Right lobe of liver (tissue), 6 donors: ENCODE measurements around the gene ZP2. TPM values are rescaled to one million over a fixed set of nuclear protein-coding genes. Genes with fewer than 3 reads are reported as not detected.

ENCODE experiments used
- ATAC-seq, 4 donors: fragments of 200-7000 bp; cut with Tn5 transposase; one replicate each; pipeline ENCODE4 v1.9.1; 2020; ENCODE audit warnings: mild to moderate bottlenecking in 4 of 4, moderate library complexity in 4 of 4
- DNase-seq, 3 donors: peaks; one replicate each; pipeline ENCODE4 v3.0.0-alpha.2; 2020
- H3K27ac ChIP-seq, 3 donors: fragments of 200-600 bp; one replicate each; pipeline ENCODE4 v1.8.0; 2022
- H3K27me3 ChIP-seq, 2 donors: fragments of 200-600 bp; one replicate each; pipeline ENCODE4 v1.8.0; 2022
- H3K36me3 ChIP-seq, 4 donors: fragments of 200-600 bp; sonication (generic) in 1 of 4; one replicate each; pipeline versions ENCODE4 v1.5.1 to v1.8.0; 2017 to 2022; ENCODE audit warnings: control low read depth in 1 of 4
- H3K4me1 ChIP-seq, 4 donors: fragments of 200-600 bp; sonication (generic) in 1 of 4; one replicate each; pipeline versions ENCODE4 v1.5.1 to v1.8.0; 2017 to 2022; ENCODE audit warnings: control low read depth in 1 of 4
- H3K4me3 ChIP-seq, 3 donors: fragments of 200-600 bp; one replicate each; pipeline ENCODE4 v1.8.0; 2022
- H3K9me3 ChIP-seq, 4 donors: fragments of 200-600 bp; sonication (generic) in 1 of 4; one replicate each; pipeline versions ENCODE4 v1.5.1 to v1.8.0; 2017 to 2022; ENCODE audit warnings: control low read depth in 1 of 4
- CTCF ChIP-seq, 4 donors: fragments of 200-600 bp in 3 of 4; fragments of 450-650 bp in 1 of 4; IDR thresholded peaks; one replicate each; pipeline versions ENCODE4 v1.5.1 to v1.8.0; 2016 to 2022; ENCODE audit warnings: antibody characterized with exemption in 4 of 4, mild to moderate bottlenecking in 2 of 4
- POLR2A ChIP-seq: fragments of 450-650 bp; IDR thresholded peaks from one replicate; pipeline ENCODE4 v1.6.1; 2017; ENCODE audit warnings: antibody characterized with exemption, mild to moderate bottlenecking
- WGBS: methylation state at CpG from one replicate; pipeline ENCODE4 v1.1.6; 2018; ENCODE audit warnings: low coverage, low lambda C conversion rate; ENCODE audit not compliant: insufficient coverage; ENCODE audit errors: missing lambda C conversion rate; 5-methylcytosine and 5-hydroxymethylcytosine counted together
- intact Hi-C, 2 donors: fragments of 100-400 bp; cut with DNase I; formaldehyde crosslinking; loops; one replicate each; pipeline versions ENCODE4 v1.11.2 to v1.14.1; 2022
- total RNA-seq, 6 experiments: library from RNA; depleted of rRNA in 2 of 6; stranded (reverse); fragments of >200 nt in 2 of 6; fragmentation: NEBNext Ultra II Directional in 3 of 6; extraction: Animal tissue kit (Norgen Biotek cat#: 25700) in 3 of 6; gene quantifications; one replicate each; pipeline versions ENCODE4 v1.1.0 to v1.2.4, GENCODE V29; 2016 to 2023
- donor health status: DM: no; HTN: yes; CAD: no.
- donor health status: DM: no; HTN: no; CAD: no.
- donor health status: DM: no; HTN: no; CAD: no.
- donor health status: DM: no; HTN: yes; CAD: no.
- donor health status: DM: no; HTN: yes; CAD: no.

The ZP2 gene
- total RNA-seq, 6 experiments from 2014 or later, result not detected

- DNase-seq (no peak), ATAC-seq (no peak)
- no peak for TF ChIP-seq POLR2A
- TF ChIP-seq CTCF (IDR thresholded peaks at IDR 0.05), result no peak
- intact Hi-C loops, result loop anchor here in 1 of 2 donors (10.0 kb wide), 1 partner anchor 147 kb away; no protein-coding TSS in a partner anchor
- Histone ChIP-seq H3K9me3 (no peaks in the 10 kb centered on the region), H3K27me3 (no peaks in the 10 kb centered on the region), H3K27ac (no peak overlapping the region), H3K4me1 (no peaks in the 10 kb centered on the region), H3K36me3 (no peaks in the 10 kb centered on the region), H3K4me3 (no peak overlapping the region)
- WGBS, result 94% methylated on average over 9 of the region's 9 CpGs
Measured at GRCh38 chr16:21167360-21167759, 44.0 kb downstream of the ZP2 start.

GRCh38 chr16:21166561-21166961, 44.8 kb downstream of the ZP2 start:
- intact Hi-C loops, result loop anchor here in 1 of 2 donors (10.0 kb wide), 1 partner anchor 148 kb away; no protein-coding TSS in a partner anchor
- ATAC-seq (no peak), DNase-seq (no peak)
- H3K4me1 ChIP-seq, result no peaks in the 10 kb centered on the region
- TF ChIP-seq CTCF (IDR thresholded peaks at IDR 0.05), result no peak
- no peak for TF ChIP-seq POLR2A
- H3K27ac ChIP-seq, result no peak overlapping the region
- H3K9me3 ChIP-seq, result no peaks in the 10 kb centered on the region
- H3K27me3 ChIP-seq, result no peaks in the 10 kb centered on the region
- no peaks in the 10 kb centered on the region for H3K36me3 ChIP-seq
- H3K4me3 ChIP-seq, result no peak overlapping the region
- WGBS, result 83% methylated on average over 8 of the region's 9 CpGs

GRCh38 chr16:21164521-21165168, 46.7 kb downstream of the ZP2 start:
- ATAC-seq (no peak), DNase-seq (no peak)
- H3K27me3 ChIP-seq, result no peaks in the 10 kb centered on the region
- intact Hi-C loops, result loop anchor here in 1 of 2 donors (10.0 kb wide), 1 partner anchor 150 kb away; no protein-coding TSS in a partner anchor
- no peaks in the 10 kb centered on the region for H3K4me1 ChIP-seq
- no peak overlapping the region for H3K27ac ChIP-seq
- 83% methylated on average over 7 of the region's 7 CpGs for WGBS
- no peaks in the 10 kb centered on the region for H3K36me3 ChIP-seq
- no peak overlapping the region for H3K4me3 ChIP-seq
- TF ChIP-seq CTCF (IDR thresholded peaks at IDR 0.05) (no peak), POLR2A (no peak)
- no peaks in the 10 kb centered on the region for H3K9me3 ChIP-seq

- Histone ChIP-seq H3K27ac (no peak overlapping the region), H3K4me3 (no peak overlapping the region), H3K4me1 (no peaks in the 10 kb centered on the region), H3K36me3 (no peaks in the 10 kb centered on the region), H3K27me3 (no peaks in the 10 kb centered on the region), H3K9me3 (no peaks in the 10 kb centered on the region)
- TF ChIP-seq CTCF (IDR thresholded peaks at IDR 0.05) (no peak), POLR2A (no peak)
- ATAC-seq, result no peak
- WGBS, result 50% methylated on average over 4 of the region's 4 CpGs
- intact Hi-C loops, result loop anchor here in 1 of 2 donors (10.0 kb wide), 1 partner anchor 151 kb away; no protein-coding TSS in a partner anchor
- no peak for DNase-seq
Measured at GRCh38 chr16:21163576-21163975, 47.8 kb downstream of the ZP2 start.
